ENCODE results near the gene ATXN7L1. TPM values are rescaled to one million over a fixed set of nuclear protein-coding genes. Genes with fewer than 3 reads are reported as not detected.
A peak's percentile ranks its signal among the peaks of the same experiment; 100 is the strongest.

Gene ATXN7L1
- total RNA-seq (10 to 100 TPM; 42.3 to 54.7 (median 47.4) TPM), total RNA-seq (2.9 to 55.2 (median 32.5) reads per million in 29 experiments)
- total RNA-seq (2013): 24.8 TPM

- Mint-ChIP-seq H3K4me1 (peaks cover 64 to 73% (median 71%) of the 10 kb centered on the region in 3 donors), H3K9me3 (no peaks in the 10 kb centered on the region)
- peaks cover 19 to 42% of the 10 kb centered on the region in 2 experiments for H3K4me1 ChIP-seq (ENCODE audit: control insufficient read depth in 1 of 2, extremely low read depth in 1 of 2, insufficient read depth in 2 of 2, low read length in 2 of 2)
Measured at GRCh38 chr7:105876091-105876963, at the start of gene ATXN7L1. Gene ATXN7L1, minus strand, starts transcription at chr7:105876599. Its CDS starts 41 bp downstream, at chr7:105876558.

GRCh38 chr7:105926131-105926530 is 49.7 kb upstream of the ATXN7L1 start:
- H3K4me1 ChIP-seq (ENCODE audit: control insufficient read depth in 1 of 2, extremely low read depth in 1 of 2, insufficient read depth in 2 of 2, low read length in 2 of 2): peaks cover 7 to 18% of the 10 kb centered on the region in 2 experiments
- ChIA-PET POLR2A (no interaction called here), CTCF (interaction anchor here in 1 of 2 donors (1.0 kb wide), 1 partner anchor 237 kb away, joined by 4 read pairs; no protein-coding TSS in a partner anchor)
- DNase-seq (no peak), ATAC-seq (replicated peaks in 1 of 4) (no peak)
- no peaks in the 10 kb centered on the region for H3K27me3 ChIP-seq (replicated peaks in 1 of 2; ENCODE audit: control insufficient read depth in 2 of 2, extremely low read depth in 1 of 2, insufficient read depth in 2 of 2, low read length in 1 of 2)
- H3K4me3 Mint-ChIP-seq: peak overlapping the region in 1 of 3 donors; percentile 11
- H3K9me3 Mint-ChIP-seq: peaks cover 0 to 10% (median 2%) of the 10 kb centered on the region in 3 donors
- 100% methylated on average over 3 of the region's 3 CpGs for WGBS (ENCODE audit: insufficient coverage)
- peak overlapping the region; percentile 9 to 83 for H3K27ac Mint-ChIP-seq
- peaks cover 36 to 41% (median 37%) of the 10 kb centered on the region in 3 donors for H3K4me1 Mint-ChIP-seq
- no peaks in the 10 kb centered on the region for H3K9me3 ChIP-seq
- peaks cover 29% of the 10 kb centered on the region for H3K36me3 Mint-ChIP-seq
- H3K4me3 ChIP-seq (ENCODE audit: control insufficient read depth in 1 of 2, extremely low read depth in 1 of 2, low read length in 1 of 2): no peak overlapping the region
- no peaks in the 10 kb centered on the region for H3K27me3 Mint-ChIP-seq
- no peak overlapping the region for H3K27ac ChIP-seq (ENCODE audit: low read length)
- H3K36me3 ChIP-seq (ENCODE audit: control insufficient read depth in 2 of 2, extremely low read depth in 1 of 2, insufficient read depth in 1 of 2, low read length in 1 of 2): no peaks in the 10 kb centered on the region

More at GRCh38 chr7:105876091-105876963, at the start of gene ATXN7L1:
- ChIA-PET POLR2A (no interaction called here), CTCF (interaction anchor here (0.6 to 1.7 kb wide), 10 partner anchors 10 to 222 kb away, joined by 3 to 5 read pairs (median 3); no protein-coding TSS in a partner anchor)
- Mint-ChIP-seq H3K27ac (peak within 1 kb of the TSS; percentile 92 to 94), H3K27me3 (no peaks in the 10 kb centered on the region), H3K36me3 (peaks cover 14% of the 10 kb centered on the region), H3K4me3 (peak within 1 kb of the TSS; percentile 97 to 98 (median 97))
- Histone ChIP-seq H3K27me3 (replicated peaks in 1 of 2; ENCODE audit: control insufficient read depth in 2 of 2, extremely low read depth in 1 of 2, insufficient read depth in 2 of 2, low read length in 1 of 2) (no peaks in the 10 kb centered on the region), H3K27ac (ENCODE audit: low read length) (peak within 1 kb of the TSS; percentile 50), H3K36me3 (ENCODE audit: control insufficient read depth in 2 of 2, extremely low read depth in 1 of 2, insufficient read depth in 1 of 2, low read length in 1 of 2) (no peaks in the 10 kb centered on the region), H3K4me3 (ENCODE audit: control insufficient read depth in 1 of 2, extremely low read depth in 1 of 2, low read length in 1 of 2) (peak within 1 kb of the TSS; percentile 80 to 88), H3K9me3 (no peaks in the 10 kb centered on the region)
- ATAC-seq (replicated peaks in 1 of 4) (peak; percentile 93 to 97 (median 94)), DNase-seq (peak; percentile 76 to 94 (median 85))
- WGBS (ENCODE audit: insufficient coverage): under 1% methylated on average over 66 of the region's 77 CpGs

GRCh38 chr7:105924945-105925344 is 48.5 kb upstream of the ATXN7L1 start:
- peak overlapping the region in 2 of 3 donors; percentile 22 to 38 for H3K4me3 Mint-ChIP-seq
- Histone ChIP-seq H3K27ac (ENCODE audit: low read length) (peak overlapping the region; percentile 46), H3K9me3 (no peaks in the 10 kb centered on the region), H3K4me3 (ENCODE audit: control insufficient read depth in 1 of 2, extremely low read depth in 1 of 2, low read length in 1 of 2) (no peak overlapping the region), H3K4me1 (ENCODE audit: control insufficient read depth in 1 of 2, extremely low read depth in 1 of 2, insufficient read depth in 2 of 2, low read length in 2 of 2) (peaks cover 7 to 18% of the 10 kb centered on the region in 2 experiments), H3K36me3 (ENCODE audit: control insufficient read depth in 2 of 2, extremely low read depth in 1 of 2, insufficient read depth in 1 of 2, low read length in 1 of 2) (no peaks in the 10 kb centered on the region), H3K27me3 (replicated peaks in 1 of 2; ENCODE audit: control insufficient read depth in 2 of 2, extremely low read depth in 1 of 2, insufficient read depth in 2 of 2, low read length in 1 of 2) (no peaks in the 10 kb centered on the region)
- peaks cover 0 to 10% (median 2%) of the 10 kb centered on the region in 3 donors for H3K9me3 Mint-ChIP-seq
- ChIA-PET CTCF (interaction anchor here in 1 of 2 donors (0.6 to 1.5 kb wide), 2 partner anchors 29 to 268 kb away, joined by 4 to 5 read pairs; no protein-coding TSS in a partner anchor), POLR2A (interaction anchor here in 1 of 2 donors (1.2 kb wide), 1 partner anchor 97 kb away, joined by 4 read pairs; no protein-coding TSS in a partner anchor)
- H3K27me3 Mint-ChIP-seq: no peaks in the 10 kb centered on the region
- peaks cover 36 to 38% (median 37%) of the 10 kb centered on the region in 3 donors for H3K4me1 Mint-ChIP-seq
- WGBS (ENCODE audit: insufficient coverage): no CpG with 5 or more reads among the region's 1 CpG
- H3K27ac Mint-ChIP-seq: peak overlapping the region; percentile 75 to 83
- DNase-seq (peak in 10 of 35 experiments; percentile 6 to 58 (median 10)), ATAC-seq (replicated peaks in 1 of 4) (peak; percentile 84 to 96 (median 88))
- H3K36me3 Mint-ChIP-seq: peaks cover 28% of the 10 kb centered on the region

GRCh38 chr7:105920766-105921165 is 44.4 kb upstream of the ATXN7L1 start:
- H3K27me3 Mint-ChIP-seq: no peaks in the 10 kb centered on the region
- DNase-seq: no peak
- no peak for ATAC-seq (replicated peaks in 1 of 4)
- ChIA-PET CTCF (interaction anchor here (0.6 kb wide), 2 partner anchors 257 to 560 kb away, joined by 3 to 4 read pairs; no protein-coding TSS in a partner anchor), POLR2A (no interaction called here)
- H3K4me3 Mint-ChIP-seq: no peak overlapping the region
- Histone ChIP-seq H3K4me1 (ENCODE audit: control insufficient read depth in 1 of 2, extremely low read depth in 1 of 2, insufficient read depth in 2 of 2, low read length in 2 of 2) (peaks cover 7 to 15% of the 10 kb centered on the region in 2 experiments), H3K9me3 (no peaks in the 10 kb centered on the region), H3K27me3 (replicated peaks in 1 of 2; ENCODE audit: control insufficient read depth in 2 of 2, extremely low read depth in 1 of 2, insufficient read depth in 2 of 2, low read length in 1 of 2) (no peaks in the 10 kb centered on the region), H3K4me3 (ENCODE audit: control insufficient read depth in 1 of 2, extremely low read depth in 1 of 2, low read length in 1 of 2) (no peak overlapping the region), H3K27ac (ENCODE audit: low read length) (no peak overlapping the region), H3K36me3 (ENCODE audit: control insufficient read depth in 2 of 2, extremely low read depth in 1 of 2, insufficient read depth in 1 of 2, low read length in 1 of 2) (peaks cover 0 to 5% of the 10 kb centered on the region in 2 donors)
- H3K27ac Mint-ChIP-seq: no peak overlapping the region
- peaks cover 0 to 10% (median 2%) of the 10 kb centered on the region in 3 donors for H3K9me3 Mint-ChIP-seq
- WGBS (ENCODE audit: insufficient coverage): 56% methylated on average over 3 of the region's 4 CpGs
- peaks cover 44% of the 10 kb centered on the region for H3K36me3 Mint-ChIP-seq
- H3K4me1 Mint-ChIP-seq: peaks cover 25 to 27% (median 25%) of the 10 kb centered on the region in 3 donors

GRCh38 chr7:105917659-105918058 is 41.3 kb upstream of the ATXN7L1 start:
- ChIA-PET POLR2A (no interaction called here), CTCF (no interaction called here)
- no peak for ATAC-seq (replicated peaks in 1 of 4)
- Mint-ChIP-seq H3K27me3 (no peaks in the 10 kb centered on the region), H3K4me3 (no peak overlapping the region), H3K4me1 (no peaks in the 10 kb centered on the region), H3K27ac (no peak overlapping the region), H3K9me3 (no peaks in the 10 kb centered on the region), H3K36me3 (peaks cover 40% of the 10 kb centered on the region)
- Histone ChIP-seq H3K9me3 (no peaks in the 10 kb centered on the region), H3K4me3 (ENCODE audit: control insufficient read depth in 1 of 2, extremely low read depth in 1 of 2, low read length in 1 of 2) (no peak overlapping the region), H3K4me1 (ENCODE audit: control insufficient read depth in 1 of 2, extremely low read depth in 1 of 2, insufficient read depth in 2 of 2, low read length in 2 of 2) (no peaks in the 10 kb centered on the region), H3K27me3 (replicated peaks in 1 of 2; ENCODE audit: control insufficient read depth in 2 of 2, extremely low read depth in 1 of 2, insufficient read depth in 2 of 2, low read length in 1 of 2) (no peaks in the 10 kb centered on the region), H3K36me3 (ENCODE audit: control insufficient read depth in 2 of 2, extremely low read depth in 1 of 2, insufficient read depth in 1 of 2, low read length in 1 of 2) (peaks cover 0 to 5% of the 10 kb centered on the region in 2 donors), H3K27ac (ENCODE audit: low read length) (no peak overlapping the region)
- no peak for DNase-seq
- WGBS (ENCODE audit: insufficient coverage): no CpG with 5 or more reads among the region's 2 CpGs

- Mint-ChIP-seq H3K9me3 (no peaks in the 10 kb centered on the region), H3K27me3 (no peaks in the 10 kb centered on the region), H3K27ac (no peak overlapping the region), H3K36me3 (peaks cover 48% of the 10 kb centered on the region), H3K4me1 (no peaks in the 10 kb centered on the region), H3K4me3 (no peak overlapping the region)
- H3K36me3 ChIP-seq (ENCODE audit: control insufficient read depth in 2 of 2, extremely low read depth in 1 of 2, insufficient read depth in 1 of 2, low read length in 1 of 2): peaks cover 0 to 5% of the 10 kb centered on the region in 2 donors
- WGBS (ENCODE audit: insufficient coverage): 88% methylated on average over 1 of the region's 1 CpG
- DNase-seq: no peak
- POLR2A ChIA-PET: no interaction called here
- CTCF ChIA-PET: no interaction called here
- no peaks in the 10 kb centered on the region for H3K4me1 ChIP-seq (ENCODE audit: control insufficient read depth in 1 of 2, extremely low read depth in 1 of 2, insufficient read depth in 2 of 2, low read length in 2 of 2)
- no peaks in the 10 kb centered on the region for H3K27me3 ChIP-seq (replicated peaks in 1 of 2; ENCODE audit: control insufficient read depth in 2 of 2, extremely low read depth in 1 of 2, insufficient read depth in 2 of 2, low read length in 1 of 2)
- no peaks in the 10 kb centered on the region for H3K9me3 ChIP-seq
- H3K27ac ChIP-seq (ENCODE audit: low read length): no peak overlapping the region
- no peak overlapping the region for H3K4me3 ChIP-seq (ENCODE audit: control insufficient read depth in 1 of 2, extremely low read depth in 1 of 2, low read length in 1 of 2)
- no peak for ATAC-seq (replicated peaks in 1 of 4)
Measured at GRCh38 chr7:105916603-105917002, 40.2 kb upstream of the ATXN7L1 start.

Data from T-cell (primary cell).